WTC11 (cell line): ENCODE results near the gene PLEKHM1.
"Not testable (repeated sequence)": the region's sequence is repeated elsewhere in the genome, so short reads cannot be mapped to it uniquely, and the experiment has no call there.

ENCODE experiments used
- CREM ChIP-seq: sonication (generic); formaldehyde crosslinking; IDR thresholded peaks from 2 replicates; pipeline ENCODE4 v1.8.1; 2022; ENCODE audit warnings: mild to moderate bottlenecking, missing genetic modification reagents, moderate library complexity
- HMGA2 ChIP-seq: fragments of 250-450 bp; sonication (Bioruptor Pico); IDR thresholded peaks from 2 replicates; pipeline ENCODE4 v1.4.0; 2021; ENCODE audit warnings: mild to moderate bottlenecking, moderate library complexity
- NFATC4 ChIP-seq: fragments of 250-450 bp; sonication (Bioruptor Pico); IDR thresholded peaks from 2 replicates; pipeline ENCODE4 v1.9.0; 2021; ENCODE audit warnings: mild to moderate bottlenecking
- SMAD3 ChIP-seq: sonication (generic); formaldehyde crosslinking; IDR thresholded peaks from 2 replicates; pipeline ENCODE4 v1.8.0; 2022; ENCODE audit warnings: missing genetic modification reagents, mild to moderate bottlenecking, borderline replicate concordance
- ZNF219 ChIP-seq: sonication (generic); formaldehyde crosslinking; IDR thresholded peaks from 2 replicates; pipeline ENCODE4 v1.8.0; 2023; ENCODE audit warnings: missing genetic modification reagents, mild to moderate bottlenecking, borderline replicate concordance
- TF ChIP-seq, protein P1 (sequence below): sonication (generic); formaldehyde crosslinking; IDR thresholded peaks from 2 replicates; pipeline ENCODE4 v1.8.1; 2022; ENCODE audit warnings: low read depth, missing genetic modification reagents, borderline replicate concordance
- TF ChIP-seq, protein P2 (sequence below): sonication (generic); formaldehyde crosslinking; IDR thresholded peaks from 2 replicates; pipeline ENCODE4 v1.8.0; 2022; ENCODE audit warnings: mild to moderate bottlenecking, missing genetic modification reagents

GRCh38 chr17:45454341-45454740, 36.2 kb downstream of the PLEKHM1 start:
- TF ChIP-seq, protein P1, sequence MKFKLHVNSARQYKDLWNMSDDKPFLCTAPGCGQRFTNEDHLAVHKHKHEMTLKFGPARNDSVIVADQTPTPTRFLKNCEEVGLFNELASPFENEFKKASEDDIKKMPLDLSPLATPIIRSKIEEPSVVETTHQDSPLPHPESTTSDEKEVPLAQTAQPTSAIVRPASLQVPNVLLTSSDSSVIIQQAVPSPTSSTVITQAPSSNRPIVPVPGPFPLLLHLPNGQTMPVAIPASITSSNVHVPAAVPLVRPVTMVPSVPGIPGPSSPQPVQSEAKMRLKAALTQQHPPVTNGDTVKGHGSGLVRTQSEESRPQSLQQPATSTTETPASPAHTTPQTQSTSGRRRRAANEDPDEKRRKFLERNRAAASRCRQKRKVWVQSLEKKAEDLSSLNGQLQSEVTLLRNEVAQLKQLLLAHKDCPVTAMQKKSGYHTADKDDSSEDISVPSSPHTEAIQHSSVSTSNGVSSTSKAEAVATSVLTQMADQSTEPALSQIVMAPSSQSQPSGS, result not testable (repeated sequence)
- TF ChIP-seq NFATC4, CREM, HMGA2, ZNF219, SMAD3 (CRISPR knock-in tag): not testable (repeated sequence)
- TF ChIP-seq, protein P2, sequence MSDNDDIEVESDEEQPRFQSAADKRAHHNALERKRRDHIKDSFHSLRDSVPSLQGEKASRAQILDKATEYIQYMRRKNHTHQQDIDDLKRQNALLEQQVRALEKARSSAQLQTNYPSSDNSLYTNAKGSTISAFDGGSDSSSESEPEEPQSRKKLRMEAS (CRISPR knock-in tag), result not testable (repeated sequence)
